PC-3 (cell line): ENCODE results near the gene HS3ST4. TPM values are rescaled to one million over a fixed set of nuclear protein-coding genes. Genes with fewer than 3 reads are reported as not detected.

Source experiments
- ATAC-seq: fragments of 200-7000 bp; cut with Tn5 transposase; 2 replicates; pipeline ENCODE4 v1.9.1; 2020; ENCODE audit warnings: mild to moderate bottlenecking, moderate library complexity
- BruUV-seq: library from RNA; stranded (reverse); fragments of 400-500 nt; replicated peaks from 2 replicates; lab custom pipeline; 2021; lab: Mats Ljungman, UMichigan
- CTCF ChIA-PET: fragments of 300-600 bp; sonication (Branson Sonifier 250); formaldehyde crosslinking; loops from one replicate; lab custom pipeline; 2022; ENCODE audit warnings: antibody characterized with exemption; lab: Charles Lee
- POLR2A ChIA-PET: fragments of 300-600 bp; sonication (Branson Sonifier 250); formaldehyde crosslinking; loops from one replicate; lab custom pipeline; 2022; ENCODE audit warnings: antibody characterized with exemption; ENCODE audit not compliant: unreplicated experiment; lab: Charles Lee
- DNase-seq: peaks from one replicate; pipeline ENCODE4 v3.0.0-alpha.2; 2015
- H2AFZ ChIP-seq: fragments of 300-600 bp; sonication (generic); 2 replicates; pipeline ENCODE4 v1.6.0; 2016; ENCODE audit warnings: antibody characterized with exemption, low read length
- H3F3A ChIP-seq: fragments of 300-600 bp; sonication (generic); one replicate; pipeline ENCODE4 v1.6.0; 2017; ENCODE audit warnings: antibody characterized with exemption, low read length, control low read depth, mild to moderate bottlenecking; ENCODE audit not compliant: unreplicated experiment
- H3K27ac ChIP-seq: fragments of 300-600 bp; sonication (generic); 2 replicates; pipeline ENCODE4 v1.5.1; 2016; ENCODE audit warnings: mild to moderate bottlenecking, low read length
- H3K27me3 ChIP-seq: fragments of 300-600 bp; sonication (generic); 2 replicates; pipeline ENCODE4 v1.6.1; 2016; ENCODE audit warnings: low read length, mixed read lengths
- H3K36me3 ChIP-seq: fragments of 300-600 bp; sonication (generic); 2 replicates; pipeline ENCODE4 v1.6.1; 2016; ENCODE audit warnings: low read depth, mixed run types, low read length, mixed read lengths
- H3K4me1 ChIP-seq: fragments of 300-600 bp; sonication (generic); 2 replicates; pipeline ENCODE4 v1.5.1; 2016; ENCODE audit warnings: low read length; ENCODE audit not compliant: insufficient read depth
- H3K4me2 ChIP-seq: fragments of 300-600 bp; sonication (generic); 2 replicates; pipeline ENCODE4 v1.6.0; 2016; ENCODE audit warnings: low read length
- H3K4me3 ChIP-seq: fragments of 300-600 bp; sonication (generic); 2 replicates; pipeline ENCODE4 v1.5.1; 2016; ENCODE audit warnings: mild to moderate bottlenecking, low read length, mixed read lengths
- H3K79me2 ChIP-seq: fragments of 300-600 bp; sonication (generic); 2 replicates; pipeline ENCODE4 v1.6.1; 2017; ENCODE audit warnings: low read length, mixed read lengths
- H3K9ac ChIP-seq: fragments of 300-600 bp; sonication (generic); 2 replicates; pipeline ENCODE4 v1.6.0; 2016; ENCODE audit warnings: mild to moderate bottlenecking, low read length
- H3K9me2 ChIP-seq: fragments of 300-600 bp; sonication (generic); replicated peaks from 2 replicates; pipeline ENCODE4 v1.6.1; 2016; ENCODE audit warnings: mixed run types, low read length, mixed read lengths
- H3K9me3 ChIP-seq: fragments of 300-600 bp; sonication (generic); 2 replicates; pipeline ENCODE4 v1.6.1; 2016; ENCODE audit warnings: low read length, mixed read lengths
- H4K20me1 ChIP-seq: fragments of 300-600 bp; sonication (generic); 2 replicates; pipeline ENCODE4 v1.6.1; 2016; ENCODE audit warnings: low read length, mixed read lengths
- EZH2 ChIP-seq: fragments of 300-600 bp; sonication (generic); IDR thresholded peaks from one replicate; pipeline ENCODE4 v1.6.1; 2017; ENCODE audit warnings: antibody characterized with exemption, mild to moderate bottlenecking, low read length; ENCODE audit not compliant: unreplicated experiment
- EZH2phosphoT487 ChIP-seq: fragments of 300-600 bp; sonication (generic); IDR thresholded peaks from 2 replicates; pipeline ENCODE4 v1.6.1; 2018; ENCODE audit warnings: mild to moderate bottlenecking, antibody characterized with exemption, low read length, borderline replicate concordance
- intact Hi-C: fragments of 100-400 bp; cut with micrococcal nuclease; formaldehyde crosslinking; loops from 2 replicates; pipeline ENCODE4 v1.9.0; 2023
- total RNA-seq: library from RNA; depleted of rRNA; stranded (reverse); fragments of >200 nt; gene quantifications from 2 replicates; pipeline ENCODE4 v1.2.3, GENCODE V29; 2014
- TF ChIP-seq, protein P1 (sequence below): fragments of 300-600 bp; sonication (generic); conservative IDR thresholded peaks from 2 replicates; pipeline ENCODE4 v1.5.1; 2017; ENCODE audit warnings: antibody characterized with exemption, low read depth, mild to moderate bottlenecking, low read length

HS3ST4 gene
- total RNA-seq, 1 experiment from 2014 or later = not detected

DNA sequence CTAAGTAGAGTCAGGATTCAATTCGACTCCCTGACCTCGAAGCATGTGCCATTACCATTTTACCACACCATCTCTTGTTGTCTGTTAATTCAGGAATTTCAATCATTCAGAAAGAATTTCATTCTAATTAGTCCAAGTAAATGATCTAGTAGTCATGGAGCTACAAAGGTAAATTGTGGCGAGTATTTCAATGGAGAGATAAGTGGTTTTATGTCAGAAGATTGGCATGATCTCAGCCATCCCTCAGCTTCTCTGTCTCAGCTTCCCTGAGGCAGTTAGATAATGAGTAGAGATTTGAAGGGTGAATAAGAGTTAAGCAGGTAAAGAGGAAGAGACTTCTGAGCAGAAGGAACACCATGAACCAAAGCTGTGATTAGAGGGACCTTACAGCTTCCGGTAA lies 93.6 kb downstream of the HS3ST4 start:
- Histone ChIP-seq H3K27ac (no peak overlapping the region), H3K9me2 (no peaks in the 10 kb centered on the region), H3K36me3 (no peaks in the 10 kb centered on the region), H3K9me3 (no peaks in the 10 kb centered on the region), H3K4me2 (no peak overlapping the region), H2AFZ (no peak overlapping the region), H4K20me1 (no peaks in the 10 kb centered on the region), H3F3A (no peaks in the 10 kb centered on the region), H3K4me1 (no peaks in the 10 kb centered on the region), H3K27me3 (no peaks in the 10 kb centered on the region), H3K4me3 (no peak overlapping the region), H3K79me2 (no peaks in the 10 kb centered on the region), H3K9ac (no peak overlapping the region)
- DNase-seq (no peak), ATAC-seq (no peak)
- TF ChIP-seq EZH2 = no peak
- TF ChIP-seq EZH2phosphoT487 = no peak
- TF ChIP-seq, protein P1, sequence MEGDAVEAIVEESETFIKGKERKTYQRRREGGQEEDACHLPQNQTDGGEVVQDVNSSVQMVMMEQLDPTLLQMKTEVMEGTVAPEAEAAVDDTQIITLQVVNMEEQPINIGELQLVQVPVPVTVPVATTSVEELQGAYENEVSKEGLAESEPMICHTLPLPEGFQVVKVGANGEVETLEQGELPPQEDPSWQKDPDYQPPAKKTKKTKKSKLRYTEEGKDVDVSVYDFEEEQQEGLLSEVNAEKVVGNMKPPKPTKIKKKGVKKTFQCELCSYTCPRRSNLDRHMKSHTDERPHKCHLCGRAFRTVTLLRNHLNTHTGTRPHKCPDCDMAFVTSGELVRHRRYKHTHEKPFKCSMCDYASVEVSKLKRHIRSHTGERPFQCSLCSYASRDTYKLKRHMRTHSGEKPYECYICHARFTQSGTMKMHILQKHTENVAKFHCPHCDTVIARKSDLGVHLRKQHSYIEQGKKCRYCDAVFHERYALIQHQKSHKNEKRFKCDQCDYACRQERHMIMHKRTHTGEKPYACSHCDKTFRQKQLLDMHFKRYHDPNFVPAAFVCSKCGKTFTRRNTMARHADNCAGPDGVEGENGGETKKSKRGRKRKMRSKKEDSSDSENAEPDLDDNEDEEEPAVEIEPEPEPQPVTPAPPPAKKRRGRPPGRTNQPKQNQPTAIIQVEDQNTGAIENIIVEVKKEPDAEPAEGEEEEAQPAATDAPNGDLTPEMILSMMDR = no peak
- BruUV-seq = no TSS peak
- POLR2A ChIA-PET = no interaction called here
- CTCF ChIA-PET = no interaction called here
- intact Hi-C loops = no loop called here

DNA sequence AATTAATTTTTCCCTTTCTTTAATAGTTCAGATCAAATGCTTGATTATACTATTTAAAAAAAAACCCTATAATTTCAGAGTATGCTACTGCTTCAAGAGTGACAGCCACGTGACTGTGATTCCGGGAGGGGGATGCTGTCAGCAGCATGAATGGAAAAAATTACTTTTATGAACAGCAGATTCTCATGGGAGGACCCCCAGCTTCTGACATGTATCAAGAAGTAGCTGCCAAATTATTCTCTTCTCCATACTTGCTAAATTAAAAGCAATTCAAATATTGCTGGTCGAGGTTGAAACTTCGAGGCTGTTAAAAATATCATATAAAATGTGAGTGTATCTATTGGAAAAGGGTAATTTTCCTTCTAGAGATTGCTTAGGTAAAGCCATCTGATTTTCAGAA lies 95.0 kb downstream of the HS3ST4 start:
- TF ChIP-seq, protein P1 = no peak
- TF ChIP-seq EZH2phosphoT487 (no peak), EZH2 (no peak)
- Histone ChIP-seq H3K9ac (no peak overlapping the region), H3K9me2 (no peaks in the 10 kb centered on the region), H3K9me3 (no peaks in the 10 kb centered on the region), H3K4me1 (no peaks in the 10 kb centered on the region), H3K27me3 (no peaks in the 10 kb centered on the region), H3K27ac (no peak overlapping the region), H3K79me2 (no peaks in the 10 kb centered on the region), H3K4me3 (no peak overlapping the region), H3K4me2 (no peak overlapping the region), H2AFZ (no peak overlapping the region), H3K36me3 (no peaks in the 10 kb centered on the region), H3F3A (no peaks in the 10 kb centered on the region), H4K20me1 (no peaks in the 10 kb centered on the region)
- POLR2A ChIA-PET = no interaction called here
- CTCF ChIA-PET = no interaction called here
- DNase-seq (no peak), ATAC-seq (no peak)
- no TSS peak for BruUV-seq
- intact Hi-C loops = no loop called here

DNA sequence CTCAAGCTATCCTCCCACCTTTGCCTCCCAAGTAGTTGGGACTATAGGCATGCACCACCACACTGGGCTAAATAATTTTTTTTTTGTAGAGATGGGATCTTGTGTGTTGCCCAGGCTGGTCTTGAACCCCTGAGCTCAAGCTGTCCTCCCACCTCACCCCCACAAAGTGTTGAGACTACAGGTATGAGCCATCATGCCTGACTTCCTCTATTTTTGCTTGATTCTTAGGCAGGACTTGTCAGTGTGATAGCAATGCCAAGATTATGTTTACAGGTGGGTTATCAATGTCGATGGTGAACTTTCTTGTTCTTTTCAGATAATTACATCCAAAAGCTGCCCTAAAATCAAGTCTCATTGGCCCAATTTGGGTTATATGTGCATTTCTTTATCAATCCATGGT lies 96.9 kb downstream of the HS3ST4 start:
- Histone ChIP-seq H3K9me3 (no peaks in the 10 kb centered on the region), H3K27ac (no peak overlapping the region), H3K4me1 (no peaks in the 10 kb centered on the region), H2AFZ (no peak overlapping the region), H3K27me3 (no peaks in the 10 kb centered on the region), H3K4me3 (no peak overlapping the region), H3K9ac (no peak overlapping the region), H3K36me3 (no peaks in the 10 kb centered on the region), H3K79me2 (no peaks in the 10 kb centered on the region), H3K9me2 (no peaks in the 10 kb centered on the region), H3K4me2 (no peak overlapping the region), H4K20me1 (no peaks in the 10 kb centered on the region), H3F3A (no peaks in the 10 kb centered on the region)
- ChIA-PET CTCF (no interaction called here), POLR2A (no interaction called here)
- no TSS peak for BruUV-seq
- intact Hi-C loops = no loop called here
- no peak for ATAC-seq
- no peak for DNase-seq
- TF ChIP-seq, protein P1 = no peak
- no peak for TF ChIP-seq EZH2
- TF ChIP-seq EZH2phosphoT487 = no peak
